Mesendoderm (in vitro differentiated cells): Measurements from ENCODE around the gene CRABP1.

ENCODE experiments used
- DNase-seq: peaks from one replicate; pipeline ENCODE4 v3.0.0; 2013
- H2AK5ac ChIP-seq: 2 replicates; pipeline ENCODE4 v1.6.1; 2013; ENCODE audit warnings: low read length, inconsistent platforms
- H2BK120ac ChIP-seq: 2 replicates; pipeline ENCODE4 v1.6.1; 2013; ENCODE audit warnings: low read depth, mild to moderate bottlenecking, low read length, moderate library complexity, mixed read lengths
- H2BK15ac ChIP-seq: replicated peaks from 2 replicates; pipeline ENCODE4 v1.6.1; 2013; ENCODE audit warnings: low read depth, mild to moderate bottlenecking, moderate library complexity
- H2BK5ac ChIP-seq: 2 replicates; pipeline ENCODE4 v1.6.1; 2013; ENCODE audit warnings: low read length, inconsistent platforms
- H3K18ac ChIP-seq: 2 replicates; pipeline ENCODE4 v1.6.1; 2013; ENCODE audit warnings: mild to moderate bottlenecking, low read length, mixed read lengths
- H3K23ac ChIP-seq: one replicate; pipeline ENCODE4 v1.6.1; 2013; ENCODE audit warnings: low read length
- H3K27ac ChIP-seq: 2 replicates; pipeline ENCODE4 v1.5.1; 2013; ENCODE audit warnings: low read depth, mild to moderate bottlenecking, inconsistent platforms, low read length, moderate library complexity
- H3K27me3 ChIP-seq: 2 replicates; pipeline ENCODE4 v1.6.1; 2013; ENCODE audit warnings: low read length, control low read depth, mild to moderate bottlenecking, inconsistent platforms; ENCODE audit not compliant: insufficient read depth, poor library complexity
- H3K36me3 ChIP-seq: 2 replicates; pipeline ENCODE4 v1.6.1; 2013; ENCODE audit warnings: low read length, inconsistent platforms; ENCODE audit not compliant: control insufficient read depth, insufficient read depth
- H3K4ac ChIP-seq: one replicate; pipeline ENCODE4 v1.6.1; 2013; ENCODE audit warnings: low read depth, mild to moderate bottlenecking, low read length, moderate library complexity
- H3K4me1 ChIP-seq: 2 replicates; pipeline ENCODE4 v1.6.1; 2013; ENCODE audit warnings: low read depth, low read length, inconsistent platforms; ENCODE audit not compliant: control insufficient read depth
- H3K4me2 ChIP-seq: 2 replicates; pipeline ENCODE4 v1.6.1; 2013; ENCODE audit warnings: low read length
- H3K4me3 ChIP-seq: 2 replicates; pipeline ENCODE4 v1.5.1; 2013; ENCODE audit warnings: mild to moderate bottlenecking, low read length
- H3K56ac ChIP-seq: one replicate; pipeline ENCODE4 v1.6.1; 2013; ENCODE audit warnings: low read length
- H3K79me1 ChIP-seq: 2 replicates; pipeline ENCODE4 v1.6.1; 2013; ENCODE audit warnings: low read length, inconsistent platforms
- H3K79me2 ChIP-seq: 2 replicates; pipeline ENCODE4 v1.6.1; 2013; ENCODE audit warnings: mild to moderate bottlenecking, low read length; ENCODE audit not compliant: control insufficient read depth, insufficient read depth
- H3K9ac ChIP-seq: 2 replicates; pipeline ENCODE4 v1.6.1; 2013; ENCODE audit warnings: low read length, inconsistent platforms
- H4K5ac ChIP-seq: one replicate; pipeline ENCODE4 v1.6.1; 2013; ENCODE audit warnings: low read length
- H4K8ac ChIP-seq: one replicate; pipeline ENCODE4 v1.6.1; 2013; ENCODE audit warnings: low read depth, mild to moderate bottlenecking, control low read depth, low read length, moderate library complexity
- WGBS: extraction: QIAGEN DNeasy Blood & Tissue Kit; methylation state at CpG from one replicate; pipeline ENCODE4 v1.1.7; 2013; ENCODE audit warnings: low lambda C conversion rate, missing lambda C conversion rate; ENCODE audit not compliant: insufficient coverage; ENCODE audit errors: extremely low coverage; 5-methylcytosine and 5-hydroxymethylcytosine counted together

Gene CRABP1

GRCh38 chr15:78320183-78320582, 20.0 kb upstream of the CRABP1 start:
- no peak overlapping the region for H3K4me2 ChIP-seq
- H4K5ac ChIP-seq = no peak overlapping the region
- no peaks in the 10 kb centered on the region for H3K36me3 ChIP-seq
- no peak overlapping the region for H2BK15ac ChIP-seq
- H3K56ac ChIP-seq = no peak overlapping the region
- H3K79me1 ChIP-seq = no peaks in the 10 kb centered on the region
- H3K4me1 ChIP-seq = peaks cover 18% of the 10 kb centered on the region
- no peak overlapping the region for H3K4me3 ChIP-seq
- H2AK5ac ChIP-seq = peak overlapping the region; percentile 30
- H3K23ac ChIP-seq = no peak overlapping the region
- no peak overlapping the region for H4K8ac ChIP-seq
- H2BK5ac ChIP-seq = no peak overlapping the region
- no peak overlapping the region for H2BK120ac ChIP-seq
- DNase-seq = no peak
- no peak overlapping the region for H3K18ac ChIP-seq
- no CpG with 5 or more reads among the region's 5 CpGs for WGBS
- H3K9ac ChIP-seq = no peak overlapping the region
- H3K27me3 ChIP-seq = no peaks in the 10 kb centered on the region
- H3K4ac ChIP-seq = no peak overlapping the region
- H3K27ac ChIP-seq = no peak overlapping the region
- no peaks in the 10 kb centered on the region for H3K79me2 ChIP-seq

GRCh38 chr15:78321041-78321570, 19.0 kb upstream of the CRABP1 start:
- H3K36me3 ChIP-seq = no peaks in the 10 kb centered on the region
- no peak overlapping the region for H3K4me2 ChIP-seq
- no CpG with 5 or more reads among the region's 17 CpGs for WGBS
- no peak overlapping the region for H2AK5ac ChIP-seq
- H2BK5ac ChIP-seq = peak overlapping the region; percentile 4
- no peak overlapping the region for H3K18ac ChIP-seq
- no peak overlapping the region for H4K8ac ChIP-seq
- no peak for DNase-seq
- H3K4me3 ChIP-seq = no peak overlapping the region
- H3K27me3 ChIP-seq = no peaks in the 10 kb centered on the region
- no peaks in the 10 kb centered on the region for H3K79me2 ChIP-seq
- H2BK120ac ChIP-seq = no peak overlapping the region
- H3K79me1 ChIP-seq = no peaks in the 10 kb centered on the region
- peaks cover 18% of the 10 kb centered on the region for H3K4me1 ChIP-seq
- no peak overlapping the region for H4K5ac ChIP-seq
- H3K56ac ChIP-seq = peak overlapping the region; percentile 72
- no peak overlapping the region for H3K9ac ChIP-seq
- H3K4ac ChIP-seq = peak overlapping the region; percentile 25
- no peak overlapping the region for H3K27ac ChIP-seq
- no peak overlapping the region for H3K23ac ChIP-seq
- H2BK15ac ChIP-seq = no peak overlapping the region

- H3K4me1 ChIP-seq = peaks cover 15% of the 10 kb centered on the region
- peak overlapping the region; percentile 15 for H2AK5ac ChIP-seq
Measured at GRCh38 chr15:78321786-78322185, 18.4 kb upstream of the CRABP1 start.

GRCh38 chr15:78322243-78322642, 17.9 kb upstream of the CRABP1 start:
- H2BK120ac ChIP-seq = no peak overlapping the region
- no peak overlapping the region for H2BK15ac ChIP-seq
- no peak overlapping the region for H3K4me3 ChIP-seq
- H3K4me1 ChIP-seq = peaks cover 15% of the 10 kb centered on the region
- no peak overlapping the region for H4K8ac ChIP-seq
- H3K9ac ChIP-seq = peak overlapping the region; percentile 39
- peak; percentile 69 for DNase-seq
- H2BK5ac ChIP-seq = peak overlapping the region; percentile 56
- peak overlapping the region; percentile 7 for H3K18ac ChIP-seq
- H3K79me2 ChIP-seq = no peaks in the 10 kb centered on the region
- no peaks in the 10 kb centered on the region for H3K27me3 ChIP-seq
- peak overlapping the region; percentile 67 for H3K23ac ChIP-seq
- no peak overlapping the region for H3K4ac ChIP-seq
- no peak overlapping the region for H4K5ac ChIP-seq
- H2AK5ac ChIP-seq = peak overlapping the region; percentile 15
- no peak overlapping the region for H3K4me2 ChIP-seq
- no peaks in the 10 kb centered on the region for H3K36me3 ChIP-seq
- WGBS = no CpG with 5 or more reads among the region's 15 CpGs
- H3K56ac ChIP-seq = peak overlapping the region; percentile 81
- H3K27ac ChIP-seq = no peak overlapping the region
- no peaks in the 10 kb centered on the region for H3K79me1 ChIP-seq

More at GRCh38 chr15:78321786-78322185, 18.4 kb upstream of the CRABP1 start:
- Histone ChIP-seq H3K27me3 (no peaks in the 10 kb centered on the region), H3K4me3 (no peak overlapping the region), H3K56ac (peak overlapping the region; percentile 81), H3K9ac (peak overlapping the region; percentile 39), H3K23ac (peak overlapping the region; percentile 67), H2BK5ac (peak overlapping the region; percentile 56), H3K79me1 (no peaks in the 10 kb centered on the region), H3K18ac (peak overlapping the region; percentile 7), H3K36me3 (no peaks in the 10 kb centered on the region), H3K79me2 (no peaks in the 10 kb centered on the region), H2BK120ac (no peak overlapping the region), H3K27ac (no peak overlapping the region), H2BK15ac (no peak overlapping the region), H3K4me2 (no peak overlapping the region), H3K4ac (no peak overlapping the region), H4K5ac (no peak overlapping the region), H4K8ac (no peak overlapping the region)
- no peak for DNase-seq
- no CpG with 5 or more reads among the region's 4 CpGs for WGBS

GRCh38 chr15:78322724-78323521, 17.2 kb upstream of the CRABP1 start:
- Histone ChIP-seq H3K9ac (peak overlapping the region; percentile 31), H3K27ac (no peak overlapping the region), H4K5ac (no peak overlapping the region), H3K36me3 (no peaks in the 10 kb centered on the region), H2AK5ac (peak overlapping the region; percentile 47), H3K27me3 (no peaks in the 10 kb centered on the region), H3K79me1 (no peaks in the 10 kb centered on the region), H2BK120ac (no peak overlapping the region), H3K18ac (peak overlapping the region; percentile 60), H3K4ac (peak overlapping the region; percentile 24), H2BK5ac (peak overlapping the region; percentile 37), H3K4me1 (peaks cover 15% of the 10 kb centered on the region), H3K23ac (no peak overlapping the region), H4K8ac (no peak overlapping the region), H3K4me2 (no peak overlapping the region), H2BK15ac (no peak overlapping the region), H3K4me3 (no peak overlapping the region), H3K56ac (peak overlapping the region; percentile 81), H3K79me2 (no peaks in the 10 kb centered on the region)
- no CpG with 5 or more reads among the region's 19 CpGs for WGBS
- DNase-seq = no peak
